ENCODE data around the gene MOB3A.

Gene MOB3A

DNA sequence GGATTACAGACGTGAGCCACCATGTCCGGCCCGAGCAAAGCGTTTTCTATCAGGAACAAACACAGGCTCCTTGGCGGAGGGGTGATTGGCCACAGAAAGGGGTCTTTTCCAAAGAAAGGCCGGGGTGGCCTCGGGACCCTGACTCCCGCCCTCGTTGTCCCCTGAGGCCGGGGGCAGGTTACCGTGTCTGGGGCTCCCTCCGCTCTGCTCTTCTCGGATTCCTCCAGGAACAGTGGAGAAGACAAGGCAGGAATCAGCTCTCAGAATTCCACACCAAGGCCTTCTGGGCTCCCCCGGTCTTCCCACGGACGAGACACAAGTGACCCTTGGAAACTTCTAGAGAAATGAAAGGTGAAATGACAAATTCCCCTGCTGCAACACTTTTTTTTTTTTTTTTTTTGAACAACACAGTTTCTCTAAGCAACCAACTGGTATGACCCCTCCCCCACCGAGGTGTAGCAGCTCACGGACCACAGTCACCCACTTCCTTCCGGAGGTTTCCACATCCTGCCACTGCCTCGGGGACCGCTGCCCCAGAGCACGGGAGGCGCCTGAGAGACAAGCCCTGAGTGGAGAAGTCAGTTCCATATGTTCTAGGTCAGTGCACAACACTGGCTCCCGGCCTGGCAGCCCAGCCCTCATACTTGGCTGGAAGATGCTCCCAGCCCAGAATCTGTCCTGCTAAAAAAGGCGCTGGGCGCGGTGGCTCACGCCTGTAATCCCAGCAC lies 11.0 kb downstream of the MOB3A start:
- H3K4me3 ChIP-seq (ENCODE audit: low read length), result no peak overlapping the region
- TF ChIP-seq, protein P1, sequence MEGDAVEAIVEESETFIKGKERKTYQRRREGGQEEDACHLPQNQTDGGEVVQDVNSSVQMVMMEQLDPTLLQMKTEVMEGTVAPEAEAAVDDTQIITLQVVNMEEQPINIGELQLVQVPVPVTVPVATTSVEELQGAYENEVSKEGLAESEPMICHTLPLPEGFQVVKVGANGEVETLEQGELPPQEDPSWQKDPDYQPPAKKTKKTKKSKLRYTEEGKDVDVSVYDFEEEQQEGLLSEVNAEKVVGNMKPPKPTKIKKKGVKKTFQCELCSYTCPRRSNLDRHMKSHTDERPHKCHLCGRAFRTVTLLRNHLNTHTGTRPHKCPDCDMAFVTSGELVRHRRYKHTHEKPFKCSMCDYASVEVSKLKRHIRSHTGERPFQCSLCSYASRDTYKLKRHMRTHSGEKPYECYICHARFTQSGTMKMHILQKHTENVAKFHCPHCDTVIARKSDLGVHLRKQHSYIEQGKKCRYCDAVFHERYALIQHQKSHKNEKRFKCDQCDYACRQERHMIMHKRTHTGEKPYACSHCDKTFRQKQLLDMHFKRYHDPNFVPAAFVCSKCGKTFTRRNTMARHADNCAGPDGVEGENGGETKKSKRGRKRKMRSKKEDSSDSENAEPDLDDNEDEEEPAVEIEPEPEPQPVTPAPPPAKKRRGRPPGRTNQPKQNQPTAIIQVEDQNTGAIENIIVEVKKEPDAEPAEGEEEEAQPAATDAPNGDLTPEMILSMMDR (conservative IDR thresholded peaks at IDR 0.05; ENCODE audit: low read length), result no peak
- DNase-seq (ENCODE audit: low read depth), result peak; percentile 65

- no peak for DNase-seq (ENCODE audit: low read depth)
- no peak overlapping the region for H3K4me3 ChIP-seq (ENCODE audit: low read length)
- TF ChIP-seq, protein P1 (conservative IDR thresholded peaks at IDR 0.05; ENCODE audit: low read length), result no peak
Observed at GRCh38 chr19:2083174-2083854, 12.8 kb downstream of the MOB3A start.

DNA sequence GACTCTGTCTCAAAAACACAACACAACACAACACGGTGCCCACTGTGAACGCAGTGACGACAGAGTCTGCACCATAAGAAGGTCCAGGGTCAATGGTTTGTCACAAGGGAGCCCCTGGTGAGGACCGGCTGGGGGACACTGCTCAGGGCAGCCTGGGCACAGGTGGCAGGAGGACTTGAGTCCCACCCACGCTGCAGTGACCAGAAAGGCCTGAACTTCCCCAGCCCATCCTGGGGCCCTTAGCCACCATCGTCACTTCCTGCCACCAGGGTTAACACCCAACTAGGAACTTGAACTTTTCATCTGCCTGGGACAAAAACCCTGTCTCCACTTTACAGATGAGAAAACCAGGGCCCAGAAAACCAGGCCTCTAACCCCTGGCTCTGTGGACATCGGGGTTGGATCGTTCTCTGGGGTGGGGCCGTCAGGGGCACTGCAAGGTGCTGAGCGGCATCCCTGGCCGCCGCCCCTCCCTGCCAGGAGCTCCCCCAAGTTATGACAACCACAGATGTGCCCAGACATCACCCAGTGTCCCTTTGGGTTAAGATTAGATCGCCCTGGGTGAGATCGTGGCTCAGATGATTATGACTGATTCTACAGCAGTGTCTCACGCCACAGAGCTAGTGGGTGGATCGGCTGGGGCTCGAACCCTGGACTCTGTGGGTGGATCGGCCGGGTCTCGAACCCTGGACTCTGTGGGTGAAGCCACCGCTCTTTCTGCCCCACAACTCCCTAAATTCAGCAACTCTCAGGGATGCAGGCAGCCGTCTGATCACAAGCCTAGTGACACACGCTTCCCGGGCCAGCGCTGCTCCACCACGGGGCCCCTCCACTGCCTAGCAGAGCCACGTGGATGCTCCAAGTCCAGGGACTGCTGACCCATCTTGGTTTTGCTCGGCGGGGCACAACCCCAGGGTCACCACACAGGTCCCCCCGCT lies 14.0 kb downstream of the MOB3A start:
- TF ChIP-seq, protein P1 (conservative IDR thresholded peaks at IDR 0.05; ENCODE audit: low read length), result no peak
- no peak overlapping the region for H3K4me3 ChIP-seq (ENCODE audit: low read length)
- DNase-seq (ENCODE audit: low read depth), result no peak

GRCh38 chr19:2080336-2080988 lies 15.7 kb downstream of the MOB3A start:
- TF ChIP-seq, protein P1 (conservative IDR thresholded peaks at IDR 0.05; ENCODE audit: low read length), result no peak
- no peak overlapping the region for H3K4me3 ChIP-seq (ENCODE audit: low read length)
- DNase-seq (ENCODE audit: low read depth), result no peak

DNA sequence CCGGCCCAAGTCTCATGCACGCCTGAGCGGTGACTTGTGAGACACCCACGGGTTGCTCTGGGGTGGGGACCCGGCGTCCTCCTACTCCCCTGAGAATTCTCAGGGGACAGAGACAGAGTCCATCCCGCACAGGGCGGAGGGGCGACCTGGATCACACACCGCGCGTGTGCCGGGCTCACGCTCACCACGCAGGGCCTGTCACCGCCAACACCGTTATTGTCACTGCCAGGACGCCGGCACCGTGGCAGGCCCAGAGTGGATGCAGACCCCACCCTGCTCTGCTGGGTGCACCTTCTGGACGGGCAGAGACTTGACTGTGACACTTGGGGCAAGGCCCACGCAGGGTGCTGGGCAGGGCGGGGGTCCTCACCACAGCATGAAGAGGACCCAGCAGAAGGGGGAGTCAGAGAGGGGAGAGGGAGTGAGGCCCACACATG lies 16.2 kb downstream of the MOB3A start:
- TF ChIP-seq, protein P1 (conservative IDR thresholded peaks at IDR 0.05; ENCODE audit: low read length), result no peak
- DNase-seq (ENCODE audit: low read depth), result no peak

GRCh38 chr19:2079076-2079864 lies 16.9 kb downstream of the MOB3A start:
- TF ChIP-seq, protein P1 (conservative IDR thresholded peaks at IDR 0.05; ENCODE audit: low read length), result no peak
- no peak for DNase-seq (ENCODE audit: low read depth)

More for the DNA sequence above, 16.2 kb downstream of the MOB3A start:
- no peak overlapping the region for H3K4me3 ChIP-seq (ENCODE audit: low read length)

More at GRCh38 chr19:2079076-2079864, 16.9 kb downstream of the MOB3A start:
- H3K4me3 ChIP-seq (ENCODE audit: low read length), result no peak overlapping the region
